GM21786 (cell line): ENCODE measurements around the gene SPSB1.

Experiments used
- ATAC-seq: cut with Tn5 transposase; IDR thresholded peaks from one replicate; pipeline ENCODE4 v1.9.1; 2021; ENCODE audit not compliant: unreplicated experiment

The SPSB1 gene

DNA sequence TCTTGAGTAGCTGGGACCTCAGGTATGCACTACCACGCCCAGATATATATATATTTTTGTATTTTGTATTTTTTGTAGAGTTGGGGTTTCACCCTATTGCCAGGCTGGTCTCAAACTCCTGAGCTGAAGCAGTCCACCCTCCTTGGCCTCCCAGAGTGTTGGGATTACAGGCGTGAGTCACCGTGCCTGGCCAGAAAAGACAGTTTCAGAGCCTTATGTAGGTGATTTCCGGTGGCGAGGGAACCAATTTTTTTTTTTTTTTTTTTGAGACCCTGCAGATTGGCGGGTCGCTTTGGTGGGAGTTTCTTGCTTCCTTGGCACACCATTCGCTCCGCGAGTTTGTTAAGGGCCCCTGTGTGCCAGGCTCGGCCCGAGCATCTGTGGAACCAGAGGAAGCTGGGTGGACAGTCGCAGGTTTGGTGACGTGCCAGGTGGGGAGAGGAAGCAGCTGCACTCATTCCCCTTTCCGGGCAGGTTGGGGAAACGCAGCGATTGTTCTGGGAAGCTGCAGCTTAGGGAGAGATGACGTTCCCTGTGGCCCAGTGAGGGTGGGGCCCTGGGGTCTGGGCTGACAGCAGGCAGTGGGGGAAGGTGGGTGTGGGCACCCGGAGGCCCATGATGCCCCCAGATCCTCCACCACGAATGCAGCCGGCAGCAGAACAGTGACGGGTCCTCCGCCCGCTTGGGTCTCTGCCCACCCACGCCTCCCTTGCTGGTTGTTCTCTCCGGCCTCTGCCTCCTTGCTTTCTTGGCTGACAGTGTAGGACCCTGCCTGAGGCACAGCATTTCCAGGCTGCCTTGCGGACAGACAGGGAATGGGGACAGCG is 25.1 kb downstream of the SPSB1 start:
- ATAC-seq: no peak

DNA sequence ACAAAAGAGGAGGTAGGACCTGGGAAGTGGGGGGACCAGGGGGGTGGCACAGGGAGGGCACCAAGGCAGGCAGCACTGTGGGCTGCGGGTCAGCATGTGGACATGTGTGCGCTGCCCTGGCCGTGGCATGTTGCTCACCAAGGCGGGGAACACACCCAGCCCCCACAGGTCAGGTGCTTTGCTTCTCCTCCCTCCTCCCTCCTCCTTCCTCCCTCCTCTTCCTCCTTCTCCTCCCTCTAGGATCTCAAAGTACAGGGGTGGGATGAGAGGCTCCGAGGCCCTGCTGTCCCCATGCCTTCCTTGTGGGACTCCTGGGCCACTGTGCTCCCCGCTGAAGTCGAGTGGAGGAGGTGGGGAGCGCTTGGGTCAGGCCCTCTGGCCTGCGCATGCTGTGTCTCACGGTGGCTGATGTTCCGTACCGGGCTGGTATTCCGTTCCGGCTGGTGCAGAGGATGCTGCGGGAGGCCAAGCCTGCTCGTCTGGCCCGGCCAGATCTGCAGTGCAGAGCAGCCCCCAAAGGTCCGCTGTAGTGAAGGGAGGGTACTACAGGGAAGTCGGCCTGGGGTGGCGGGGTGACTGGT is 26.6 kb downstream of the SPSB1 start:
- no peak for ATAC-seq

DNA sequence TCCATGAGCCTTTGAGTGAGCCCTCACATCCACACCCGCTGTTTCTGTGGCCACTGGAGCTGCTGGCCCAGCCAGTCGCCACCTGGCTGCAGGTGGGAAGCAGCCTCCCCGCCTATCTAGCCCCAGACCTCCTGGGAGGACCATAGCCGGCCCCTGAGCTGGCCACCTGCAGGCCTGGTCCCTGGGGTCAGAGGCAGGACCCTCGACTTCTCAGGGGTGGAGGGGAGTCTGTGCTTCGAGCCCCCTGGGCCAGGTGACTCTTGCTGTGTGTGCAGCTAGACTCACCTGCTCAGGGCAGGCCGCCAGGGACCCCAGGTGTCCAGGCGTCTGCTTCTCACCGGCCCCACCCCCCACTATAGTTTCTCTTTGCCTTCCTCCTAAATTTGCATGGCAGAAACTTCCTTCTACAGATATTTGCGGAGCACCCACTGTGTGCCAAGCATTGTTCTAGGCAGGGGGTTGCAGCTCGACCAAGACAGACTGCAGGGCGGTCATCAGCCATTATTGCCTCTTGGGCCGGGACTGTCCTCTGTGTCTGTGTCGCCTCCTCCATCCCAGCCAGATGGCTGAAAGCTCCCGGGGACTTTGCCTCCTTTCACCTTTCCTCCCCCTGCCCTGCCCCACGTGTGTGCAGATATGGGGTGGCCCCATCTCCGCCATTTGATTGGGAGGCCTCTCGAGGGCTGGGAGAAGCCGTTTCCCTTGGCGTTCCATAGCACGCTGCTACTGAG is 27.3 kb downstream of the SPSB1 start:
- ATAC-seq: no peak

DNA sequence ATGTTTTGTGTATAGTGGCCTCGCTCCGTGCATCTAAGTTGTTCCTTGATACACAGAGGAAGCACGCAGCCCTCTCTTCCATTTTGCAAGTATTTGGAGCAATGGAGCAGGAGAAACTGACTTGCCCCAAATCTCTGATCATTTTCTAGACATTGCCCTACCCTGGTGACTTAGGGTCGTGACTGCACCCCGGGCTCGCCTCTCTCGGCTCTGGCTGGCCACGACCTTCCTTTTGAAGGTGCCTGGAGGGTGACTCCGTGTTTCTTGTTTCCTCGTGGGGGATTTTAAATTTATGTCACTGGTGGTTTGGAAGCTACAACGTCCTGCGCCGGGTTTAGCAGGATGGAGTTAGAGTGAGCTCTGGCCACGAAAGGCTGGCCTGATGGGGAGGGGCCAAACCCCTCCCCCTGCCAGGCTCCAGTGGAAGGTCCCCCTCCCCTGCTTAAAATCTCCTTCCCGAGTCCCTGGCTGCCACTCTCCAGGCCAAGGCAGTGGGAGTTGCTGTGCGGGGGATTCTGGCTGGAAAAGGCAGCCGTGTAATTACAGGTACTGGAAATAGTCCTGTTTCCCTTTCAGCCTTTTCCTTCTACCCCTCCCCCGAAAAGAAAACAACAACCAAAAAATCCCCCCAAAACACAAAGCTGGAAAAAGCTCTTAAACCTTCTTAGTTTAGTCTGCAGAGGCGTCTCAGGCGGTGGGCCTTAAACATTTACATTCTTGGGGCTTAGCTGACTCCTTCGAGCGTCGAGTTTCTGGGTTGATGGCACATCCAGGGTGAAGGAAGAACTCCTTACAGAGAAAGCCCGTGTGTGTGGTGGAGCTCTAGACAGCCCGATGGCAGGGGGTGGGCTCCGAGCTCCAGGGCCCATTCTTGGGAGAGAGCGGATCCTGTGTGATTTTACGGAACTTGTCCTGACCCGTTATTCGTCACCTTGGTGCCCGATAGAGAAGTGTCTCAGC is 28.1 kb downstream of the SPSB1 start:
- no peak for ATAC-seq

DNA sequence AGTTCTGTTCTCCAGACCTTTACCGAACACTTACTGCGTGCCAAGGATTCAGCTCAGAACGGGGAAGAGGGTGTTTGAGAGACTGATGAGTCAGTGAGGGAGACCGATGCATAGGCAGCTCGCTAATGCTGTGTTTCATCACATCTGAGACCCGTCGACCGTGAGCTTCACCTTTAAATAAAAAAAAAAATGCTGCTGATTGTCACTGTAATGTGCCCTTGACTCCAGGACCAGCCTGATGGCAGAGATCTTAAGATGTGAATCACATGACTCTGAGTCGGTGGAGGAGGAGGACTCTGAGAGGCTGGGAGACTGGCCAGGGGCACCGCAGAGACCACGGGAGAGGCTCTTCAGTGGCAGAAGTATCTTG is 28.8 kb downstream of the SPSB1 start:
- ATAC-seq: no peak

DNA sequence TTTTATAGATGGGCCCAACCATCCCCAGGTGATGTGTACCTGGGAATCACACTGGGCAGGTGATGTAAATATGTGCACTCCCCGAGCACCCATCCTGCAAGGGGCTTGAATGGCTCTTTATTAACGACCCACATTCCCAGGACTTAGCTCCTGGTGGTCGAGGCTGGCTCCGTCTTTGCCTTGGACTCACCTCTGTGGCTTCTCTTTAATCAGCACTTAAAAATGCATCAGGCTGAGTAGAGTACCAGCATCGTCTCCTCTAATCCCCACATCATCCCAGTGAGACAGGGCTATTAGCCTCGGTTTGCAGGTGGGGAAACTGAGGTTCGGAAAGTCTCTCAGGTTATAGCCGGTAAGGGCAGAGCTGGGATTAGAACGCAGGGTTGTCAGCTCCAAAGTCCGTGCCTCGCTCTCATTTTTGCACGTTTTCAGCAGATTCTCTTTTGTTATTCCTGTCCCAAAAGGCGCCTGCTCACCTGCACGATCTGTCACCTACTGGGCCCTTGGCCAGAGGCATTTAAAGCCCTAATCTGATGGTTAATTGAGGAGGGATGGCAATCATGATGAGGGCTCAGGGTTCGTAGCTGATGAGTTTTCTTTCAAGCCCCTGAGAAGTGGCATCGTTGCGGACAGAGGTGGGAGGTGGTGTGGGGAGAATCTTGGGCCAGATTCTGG is 29.4 kb downstream of the SPSB1 start:
- ATAC-seq: no peak

DNA sequence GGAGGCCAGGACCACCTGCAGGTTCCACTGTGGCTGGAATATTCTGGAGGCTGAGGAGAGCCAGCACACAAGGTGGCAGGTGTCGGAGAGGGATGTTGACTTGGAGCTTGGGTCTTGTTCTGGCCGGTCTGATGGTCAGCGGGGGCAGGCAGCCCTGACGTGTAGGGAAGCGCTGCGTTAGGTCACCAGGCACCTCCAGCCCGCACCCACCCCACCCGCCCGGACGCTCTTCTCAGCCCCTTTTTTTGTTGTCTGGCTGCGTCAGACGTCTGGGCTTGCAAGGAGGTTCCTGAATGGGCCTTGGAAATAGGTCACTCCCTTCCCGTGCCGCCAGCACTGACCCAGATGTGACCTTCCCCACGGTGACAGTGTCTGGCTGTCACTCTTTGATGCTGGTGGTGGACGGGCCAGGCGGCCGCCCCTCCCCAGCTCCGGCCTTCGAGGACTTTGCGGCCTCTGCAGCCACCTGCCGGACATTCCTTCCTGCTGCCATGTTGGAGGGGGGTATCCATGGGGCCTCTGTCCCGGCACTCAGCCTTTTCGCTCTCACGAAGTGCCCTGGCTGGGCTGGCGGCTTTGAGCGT is 30.1 kb downstream of the SPSB1 start:
- ATAC-seq: no peak

DNA sequence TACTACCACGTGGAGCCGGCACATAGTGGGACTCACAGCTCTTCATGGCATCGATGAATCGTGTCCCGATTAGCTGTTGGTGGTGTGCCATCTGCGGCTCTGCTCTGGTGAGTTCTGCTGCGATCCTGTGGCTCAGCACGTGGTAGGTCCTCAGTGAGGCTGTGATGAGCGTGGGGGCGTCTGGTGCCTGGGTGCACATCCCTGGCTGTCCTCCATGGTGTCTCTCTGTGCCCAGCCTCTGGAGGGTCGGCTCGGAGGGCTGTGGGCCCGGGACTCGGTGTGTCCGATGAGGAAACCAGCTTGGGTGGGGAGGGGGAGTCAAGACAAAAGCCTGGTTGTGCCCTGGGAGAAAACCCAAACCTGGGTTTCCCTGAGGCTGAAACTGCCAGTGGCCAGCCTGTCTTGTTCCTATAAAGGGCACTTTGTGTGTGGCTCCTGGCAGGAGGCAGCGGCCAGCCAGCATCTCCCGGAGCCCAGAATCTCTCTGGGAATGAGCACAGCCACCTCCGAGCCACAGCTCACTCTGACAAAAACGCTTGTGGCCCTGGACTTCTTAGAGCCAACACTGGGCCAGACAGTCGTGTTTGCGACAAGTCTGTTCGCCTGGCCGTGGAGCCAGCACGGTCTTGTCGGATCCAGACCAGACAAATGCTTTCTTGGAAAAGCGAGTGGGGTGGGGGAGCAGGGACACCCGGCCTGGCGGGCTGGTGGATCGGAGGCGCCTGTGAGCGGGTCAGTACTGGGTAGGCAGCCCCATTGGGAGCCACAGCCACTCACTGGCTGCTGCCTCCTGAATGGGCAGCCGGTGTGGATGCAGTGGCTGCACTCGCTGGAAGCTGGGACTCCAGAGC is 31.8 kb downstream of the SPSB1 start:
- no peak for ATAC-seq

DNA sequence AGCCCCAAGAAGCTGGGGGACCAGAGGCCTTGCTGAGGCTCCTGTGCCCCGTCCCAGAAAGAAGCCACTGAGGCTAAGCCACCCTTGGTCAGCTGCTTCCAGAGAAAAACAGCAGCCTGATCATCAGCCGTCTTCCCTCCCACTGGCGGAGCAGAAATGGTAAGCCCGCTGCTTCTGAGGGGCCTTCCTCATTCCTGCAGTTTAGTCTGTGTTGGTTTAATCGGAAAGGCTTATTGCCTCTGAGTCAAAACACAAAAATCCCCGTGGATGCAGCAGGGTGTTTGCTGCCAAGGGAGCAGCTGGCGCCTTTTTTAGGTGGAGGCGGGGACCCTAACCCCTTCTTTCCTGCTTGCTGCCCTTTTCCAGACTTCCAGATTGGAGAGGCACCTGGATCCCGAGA is 33.9 kb downstream of the SPSB1 start:
- no peak for ATAC-seq

DNA sequence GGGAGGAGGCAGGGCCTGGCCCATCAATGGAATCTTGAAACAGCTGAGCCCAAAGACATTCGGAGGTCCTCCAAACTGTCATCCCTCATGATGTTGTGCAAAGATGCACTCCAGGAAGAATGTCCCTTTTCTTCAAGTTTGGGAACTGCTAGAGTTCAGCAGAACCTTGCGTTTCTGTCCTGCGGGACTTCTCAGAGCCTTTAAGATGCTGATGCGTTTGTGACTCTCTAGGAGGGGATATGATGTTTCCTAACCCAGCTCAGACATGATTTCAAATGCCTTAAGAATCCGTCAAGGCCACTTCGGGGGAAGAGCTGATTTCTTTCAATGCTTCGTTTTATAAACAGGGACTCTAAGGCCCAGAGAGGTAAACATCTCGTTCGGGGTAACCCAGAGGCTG is 35.5 kb downstream of the SPSB1 start:
- ATAC-seq: no peak

DNA sequence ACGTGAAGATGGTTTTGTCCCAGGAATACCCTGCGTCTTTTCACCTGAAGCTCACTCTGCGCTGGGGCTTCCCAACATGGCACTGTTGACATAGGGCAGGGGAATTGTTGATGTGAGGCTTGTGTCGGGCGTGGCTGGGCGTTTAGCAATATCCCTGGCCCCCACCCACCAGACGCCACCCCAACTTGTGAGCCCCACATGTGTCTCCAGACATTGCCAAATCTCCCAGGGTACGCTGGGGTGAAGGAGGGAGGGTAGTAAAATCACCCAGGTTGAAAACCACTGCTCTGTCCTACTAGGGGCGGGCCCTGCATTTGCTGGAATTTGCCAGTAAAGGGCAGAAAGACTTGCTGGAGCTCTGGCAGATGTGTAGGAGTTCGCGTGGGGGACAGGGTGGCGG is 36.0 kb downstream of the SPSB1 start:
- ATAC-seq: no peak

DNA sequence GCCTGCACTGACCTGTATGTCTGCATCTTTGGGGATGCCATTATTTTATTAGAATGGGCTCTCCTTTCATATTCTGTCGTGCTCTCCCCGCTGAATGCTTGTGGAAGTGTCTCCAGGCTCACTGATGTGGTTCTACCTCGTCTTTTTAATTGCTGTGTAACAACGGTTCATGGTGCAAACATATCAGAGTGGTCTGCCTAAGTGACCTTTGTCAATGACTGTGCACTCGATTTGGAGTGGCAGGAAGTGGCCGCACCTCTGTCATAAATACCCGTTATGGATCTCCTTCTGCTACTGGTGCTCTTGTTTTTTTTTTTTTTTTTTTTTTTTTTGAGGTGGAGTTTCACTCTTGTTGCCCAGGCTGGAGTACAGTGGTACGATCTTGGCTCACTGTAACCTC is 38.3 kb downstream of the SPSB1 start:
- no peak for ATAC-seq

DNA sequence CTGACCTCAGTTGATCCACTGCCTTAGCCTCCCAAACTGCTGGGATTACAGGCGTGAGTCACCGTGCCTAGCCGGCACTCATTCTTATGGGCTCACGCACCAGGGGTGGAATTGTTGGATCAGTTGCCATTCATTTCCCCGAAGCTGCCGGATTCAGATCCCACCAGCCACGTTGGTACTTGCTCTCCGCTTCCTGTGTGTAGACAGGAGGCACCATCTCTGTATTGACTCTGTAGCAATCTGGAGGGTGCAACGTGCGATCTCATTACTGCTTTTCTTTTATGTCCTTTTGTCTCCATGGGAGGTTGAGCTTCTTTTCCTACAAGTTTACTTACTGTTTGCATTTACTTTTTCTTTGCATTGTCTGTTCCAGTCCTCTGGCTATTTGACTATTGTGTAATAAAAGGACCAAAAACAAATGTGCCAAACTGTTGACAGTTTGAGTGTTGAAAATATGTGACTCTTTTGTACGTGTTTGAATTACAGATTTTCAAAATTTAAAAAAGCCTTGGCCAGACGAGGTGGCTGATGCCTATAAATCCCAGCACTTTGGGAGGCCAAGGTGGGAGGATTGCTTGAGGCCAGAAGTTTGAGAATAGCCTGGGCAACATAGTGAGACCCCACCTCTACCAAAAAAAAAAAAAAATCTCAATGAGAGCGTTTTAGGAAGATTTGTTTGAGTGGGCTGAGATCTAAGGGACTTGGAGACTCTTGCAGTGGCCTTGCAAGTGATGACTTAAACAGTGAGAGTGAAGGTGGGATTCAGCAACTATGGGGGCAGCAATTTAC is 39.1 kb downstream of the SPSB1 start:
- ATAC-seq: no peak

DNA sequence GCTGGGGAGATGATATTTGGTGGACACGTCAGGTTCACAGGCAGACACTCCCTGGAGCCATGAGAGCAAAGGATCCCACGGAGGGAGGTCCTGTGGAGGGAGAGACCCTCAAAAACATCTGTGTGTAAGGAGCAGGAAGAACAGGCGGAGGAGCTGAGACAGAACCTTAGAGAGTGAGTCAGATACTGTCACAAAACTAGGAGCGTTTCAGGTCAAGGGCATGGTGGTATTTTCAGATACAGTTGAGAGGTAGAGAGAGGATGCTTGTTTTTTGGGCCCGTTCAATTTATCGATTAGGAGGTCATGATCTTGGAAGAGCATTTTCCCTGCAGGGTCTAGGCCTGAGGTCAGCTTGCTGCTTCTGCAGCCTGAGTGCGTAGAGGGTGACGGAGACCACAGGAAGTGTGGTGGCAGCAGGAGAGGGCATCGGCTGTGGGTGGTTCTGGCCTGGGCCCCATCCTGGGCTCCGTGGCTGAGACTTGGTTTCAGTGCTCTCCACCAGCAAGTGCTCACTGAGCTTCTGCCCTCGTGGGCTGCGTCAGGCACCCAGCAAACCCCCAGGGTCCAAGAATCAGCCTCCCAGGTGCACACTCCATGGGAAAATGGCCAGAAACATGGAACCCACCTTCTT is 39.9 kb downstream of the SPSB1 start:
- no peak for ATAC-seq

DNA sequence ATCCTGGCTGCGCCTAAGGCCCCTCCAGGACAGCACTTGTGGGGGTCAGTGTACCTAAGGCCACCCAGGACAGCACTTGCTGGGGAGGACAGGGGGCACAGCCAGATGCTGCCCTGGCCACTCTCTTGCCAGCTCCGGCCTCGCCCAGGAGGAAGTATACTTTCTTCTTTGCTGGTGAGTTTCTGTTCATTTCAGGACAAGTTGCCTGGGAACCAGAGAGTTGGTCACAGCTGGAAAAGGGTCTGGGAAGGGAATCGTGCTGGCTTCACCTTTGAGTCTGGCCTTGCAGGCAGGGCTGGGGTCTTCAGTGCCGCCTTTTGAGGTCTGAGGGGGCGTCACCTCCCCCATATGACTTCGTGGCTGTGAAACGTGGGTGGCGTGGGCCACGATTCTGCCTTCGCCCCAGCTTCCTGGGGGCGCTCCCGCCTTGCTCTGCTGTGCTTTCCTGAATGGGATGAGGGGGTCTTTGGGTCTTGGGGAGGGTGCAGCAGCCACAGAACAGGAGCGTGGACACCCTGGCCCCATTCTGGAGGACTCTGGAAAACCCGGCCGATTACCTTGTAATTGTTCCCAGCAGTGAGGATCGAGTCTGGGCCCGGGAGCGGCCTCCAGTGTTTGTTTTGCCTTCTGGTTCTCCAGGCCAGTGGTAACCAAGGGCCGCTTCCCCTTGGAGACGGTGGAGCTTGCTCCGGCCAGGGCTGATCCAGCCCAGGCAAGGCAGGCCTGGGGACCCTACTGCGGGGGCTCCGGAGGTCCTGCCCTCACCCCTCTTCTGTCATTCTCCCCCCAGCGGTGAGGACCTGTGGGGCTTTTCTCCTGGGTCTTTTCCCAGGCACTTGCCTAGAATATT is 45.9 kb downstream of the SPSB1 start:
- ATAC-seq: no peak

DNA sequence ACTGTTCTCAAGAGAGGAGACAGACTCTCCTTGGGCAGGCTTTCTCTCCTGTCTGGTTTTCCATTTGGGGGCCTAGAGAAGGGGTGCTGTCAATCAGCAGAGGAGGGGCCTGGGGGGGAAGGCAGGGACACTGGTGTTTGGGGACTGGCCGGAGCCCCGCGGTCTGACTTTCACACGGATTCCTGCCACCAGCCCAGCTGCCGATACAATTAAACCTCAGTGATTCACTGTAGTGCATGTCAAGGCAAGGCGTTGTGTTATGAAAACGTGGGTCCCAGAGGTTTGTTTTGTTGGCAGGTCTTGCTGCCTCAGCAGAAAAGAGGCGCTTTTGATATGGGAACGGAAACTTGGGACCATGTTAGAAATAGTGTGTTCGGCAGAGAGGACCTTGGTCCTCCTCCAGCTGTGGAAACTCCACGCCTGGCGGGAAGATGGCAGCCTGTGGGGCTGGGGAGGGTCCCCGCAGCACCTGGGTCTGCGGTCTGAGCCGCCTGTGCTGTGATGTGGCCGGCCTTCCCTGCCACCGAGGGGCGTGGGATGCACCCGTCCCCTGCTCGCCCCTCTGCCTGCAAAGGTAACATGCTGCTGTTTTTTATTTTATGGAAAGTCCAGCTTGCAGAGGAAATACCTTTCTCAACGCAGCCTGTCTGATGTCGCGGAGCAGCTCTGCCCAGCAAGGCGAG is 47.6 kb downstream of the SPSB1 start:
- no peak for ATAC-seq

DNA sequence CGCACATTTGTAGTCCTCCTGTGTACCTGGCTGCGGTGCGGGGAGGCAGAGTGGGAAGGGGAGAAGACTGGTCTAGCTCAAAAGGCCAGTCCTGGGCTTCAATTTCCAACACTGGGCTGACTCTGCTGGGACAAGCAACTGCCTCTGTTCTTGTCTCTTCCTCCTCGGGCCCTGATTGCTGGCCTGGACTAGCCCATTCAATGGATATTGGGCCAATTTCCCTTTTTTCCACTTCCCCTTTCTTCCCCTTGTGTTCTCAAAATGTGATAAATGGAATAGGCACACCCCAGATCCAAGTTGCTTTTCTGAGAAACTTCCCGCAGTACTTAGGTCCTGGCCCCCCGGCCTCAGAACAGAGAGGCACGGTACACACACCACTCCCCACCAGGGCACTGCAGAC is 48.2 kb downstream of the SPSB1 start:
- no peak for ATAC-seq
